Natural killer cell (primary cell): ENCODE data around the gene DDB1. TPM values are rescaled to one million over a fixed set of nuclear protein-coding genes. Genes with fewer than 3 reads are reported as not detected.
A peak's percentile ranks its signal among the peaks of the same experiment; 100 is the strongest.

Source experiments
- ATAC-seq, 3 donors: fragments of 150-1000 bp in 2 of 3; fragments of 200-7000 bp in 1 of 3; cut with Tn5 transposase; 1 replicate in 1 of 3; 2 replicates in 2 of 3; pipeline ENCODE4 v1.10.0; 2021; ENCODE audit warnings: mild to moderate bottlenecking in 2 of 3, moderate library complexity in 2 of 3
- DNase-seq, 2 donors: peaks; one replicate each; pipeline versions ENCODE4 v3.0.0 to v3.0.0-alpha.2; 2013 to 2021; ENCODE audit warnings: mixed read lengths in 1 of 2
- H3K27ac ChIP-seq: one replicate; pipeline ENCODE4 v1.5.1; 2013; ENCODE audit warnings: mild to moderate bottlenecking, low read length
- H3K27me3 ChIP-seq: one replicate; pipeline ENCODE4 v1.6.1; 2013; ENCODE audit warnings: low read length; ENCODE audit not compliant: control insufficient read depth, insufficient read depth
- H3K36me3 ChIP-seq: one replicate; pipeline ENCODE4 v1.6.1; 2013; ENCODE audit warnings: low read length; ENCODE audit not compliant: control insufficient read depth, insufficient read depth
- H3K4me1 ChIP-seq: one replicate; pipeline ENCODE4 v1.6.1; 2013; ENCODE audit warnings: low read length; ENCODE audit not compliant: control insufficient read depth, insufficient read depth
- H3K4me3 ChIP-seq: one replicate; pipeline ENCODE4 v1.5.1; 2013; ENCODE audit warnings: low read length
- H3K9me3 ChIP-seq: one replicate; pipeline ENCODE4 v1.6.1; 2013; ENCODE audit warnings: low read length; ENCODE audit not compliant: control insufficient read depth, insufficient read depth
- H3K27ac Mint-ChIP-seq, 2 donors: one replicate each; pipeline ENCODE4 v1.8.0; 2022; ENCODE audit warnings: mild to moderate bottlenecking in 2 of 2, mixed read lengths in 2 of 2, moderate library complexity in 1 of 2
- H3K27me3 Mint-ChIP-seq, 2 donors: one replicate each; pipeline ENCODE4 v1.8.0; 2022; ENCODE audit warnings: low read depth in 2 of 2, mixed read lengths in 2 of 2
- H3K36me3 Mint-ChIP-seq: one replicate; pipeline ENCODE4 v1.8.0; 2022; ENCODE audit warnings: mixed read lengths
- H3K4me1 Mint-ChIP-seq, 2 donors: one replicate each; pipeline ENCODE4 v1.8.0; 2022; ENCODE audit warnings: mixed read lengths in 2 of 2
- H3K4me3 Mint-ChIP-seq: one replicate; pipeline ENCODE4 v1.8.0; 2022; ENCODE audit warnings: mild to moderate bottlenecking, moderate library complexity, mixed read lengths
- H3K9me3 Mint-ChIP-seq, 2 donors: one replicate each; pipeline ENCODE4 v1.8.0; 2022; ENCODE audit warnings: mixed read lengths in 2 of 2
- WGBS: methylation state at CpG from one replicate; pipeline ENCODE4 v1.1.7; 2013; ENCODE audit warnings: missing lambda C conversion rate; ENCODE audit not compliant: insufficient coverage; 5-methylcytosine and 5-hydroxymethylcytosine counted together
- intact Hi-C: fragments of 100-400 bp; cut with micrococcal nuclease; formaldehyde crosslinking; loops from one replicate; pipeline ENCODE4 v1.14.2; 2022
- total RNA-seq, 4 donors: library from RNA; stranded (reverse); fragments of 120-200 nt in 1 of 4; gene quantifications; one replicate each; pipeline versions ENCODE4 v1.2.3 to v1.2.4, GENCODE V29; 2013 to 2022
- TF ChIP-seq, protein P1 (sequence below): fragments of 200-600 bp; IDR thresholded peaks from one replicate; pipeline ENCODE4 v1.8.0; 2022; ENCODE audit warnings: antibody characterized with exemption

The DDB1 gene
- total RNA-seq, 3 donors from 2014 or later (not counting 1 experiment from before 2014, with no cell fraction given), result 170 to 233 (median 229) TPM

DNA sequence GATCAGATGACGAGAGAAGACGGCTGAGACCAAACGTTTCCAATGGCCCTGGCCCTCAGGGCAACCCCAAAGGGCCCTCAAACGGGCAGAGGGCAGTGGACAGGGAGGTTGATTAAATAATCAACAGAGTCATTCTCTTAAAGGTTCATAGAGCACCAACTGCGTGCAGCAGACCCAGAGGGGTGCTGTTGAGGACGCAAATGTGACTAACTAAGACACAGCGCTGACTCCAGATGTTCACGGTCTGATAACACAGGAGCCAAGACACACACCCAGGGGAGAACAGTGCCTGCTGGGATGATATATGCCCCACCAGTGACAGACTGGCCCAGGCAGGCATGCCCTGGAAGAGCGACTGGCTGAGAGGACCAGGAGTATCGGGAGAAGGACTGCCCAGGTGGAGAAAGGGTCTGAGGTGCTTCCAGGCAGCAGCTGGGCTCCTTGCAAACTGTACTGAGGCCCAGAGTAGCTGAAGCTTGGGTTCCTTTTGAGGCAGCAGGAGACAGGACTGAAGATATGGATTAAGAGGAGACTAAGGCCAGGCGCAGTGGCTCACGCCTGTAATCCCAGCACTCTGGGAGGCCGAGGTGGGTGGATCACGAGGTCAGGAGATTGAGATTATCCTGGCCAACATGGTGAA, 45.4 kb downstream of the DDB1 start:
- Mint-ChIP-seq H3K9me3 (no peaks in the 10 kb centered on the region), H3K4me1 (no peaks in the 10 kb centered on the region), H3K36me3 (no peaks in the 10 kb centered on the region), H3K4me3 (no peak overlapping the region), H3K27me3 (peaks cover 0 to 4% of the 10 kb centered on the region in 2 donors), H3K27ac (no peak overlapping the region)
- ATAC-seq, result no peak
- Histone ChIP-seq H3K9me3 (no peaks in the 10 kb centered on the region), H3K4me3 (no peak overlapping the region), H3K27ac (no peak overlapping the region), H3K4me1 (no peaks in the 10 kb centered on the region), H3K27me3 (peaks cover under 1% of the 10 kb centered on the region), H3K36me3 (no peaks in the 10 kb centered on the region)
- intact Hi-C loops, result no loop called here
- 88% methylated on average over 14 of the region's 14 CpGs for WGBS
- TF ChIP-seq, protein P1, sequence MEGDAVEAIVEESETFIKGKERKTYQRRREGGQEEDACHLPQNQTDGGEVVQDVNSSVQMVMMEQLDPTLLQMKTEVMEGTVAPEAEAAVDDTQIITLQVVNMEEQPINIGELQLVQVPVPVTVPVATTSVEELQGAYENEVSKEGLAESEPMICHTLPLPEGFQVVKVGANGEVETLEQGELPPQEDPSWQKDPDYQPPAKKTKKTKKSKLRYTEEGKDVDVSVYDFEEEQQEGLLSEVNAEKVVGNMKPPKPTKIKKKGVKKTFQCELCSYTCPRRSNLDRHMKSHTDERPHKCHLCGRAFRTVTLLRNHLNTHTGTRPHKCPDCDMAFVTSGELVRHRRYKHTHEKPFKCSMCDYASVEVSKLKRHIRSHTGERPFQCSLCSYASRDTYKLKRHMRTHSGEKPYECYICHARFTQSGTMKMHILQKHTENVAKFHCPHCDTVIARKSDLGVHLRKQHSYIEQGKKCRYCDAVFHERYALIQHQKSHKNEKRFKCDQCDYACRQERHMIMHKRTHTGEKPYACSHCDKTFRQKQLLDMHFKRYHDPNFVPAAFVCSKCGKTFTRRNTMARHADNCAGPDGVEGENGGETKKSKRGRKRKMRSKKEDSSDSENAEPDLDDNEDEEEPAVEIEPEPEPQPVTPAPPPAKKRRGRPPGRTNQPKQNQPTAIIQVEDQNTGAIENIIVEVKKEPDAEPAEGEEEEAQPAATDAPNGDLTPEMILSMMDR, result no peak
- DNase-seq, result no peak

DNA sequence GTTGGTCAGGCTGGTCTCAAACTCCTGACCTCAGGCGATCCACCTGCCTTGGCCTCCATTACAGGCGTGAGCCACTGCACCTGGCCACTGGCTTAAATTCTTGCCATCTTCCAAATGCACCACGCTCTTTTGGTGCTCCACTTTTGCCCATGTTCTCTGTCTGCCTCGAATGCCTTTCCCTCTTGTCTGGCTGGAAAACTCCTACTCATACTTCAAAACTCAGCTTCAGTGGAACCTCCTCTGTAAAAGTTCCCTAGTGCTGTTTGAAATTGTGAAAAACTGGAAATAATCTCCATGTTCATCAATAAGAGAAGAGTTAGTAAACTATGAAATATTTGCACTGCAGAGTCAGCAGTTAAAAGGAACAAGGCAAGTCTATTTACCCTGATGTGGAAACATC, 49.3 kb downstream of the DDB1 start:
- no peak overlapping the region for H3K27ac ChIP-seq
- ATAC-seq (no peak), DNase-seq (no peak)
- H3K36me3 ChIP-seq, result no peaks in the 10 kb centered on the region
- no peak overlapping the region for H3K4me3 ChIP-seq
- Mint-ChIP-seq H3K27me3 (no peaks in the 10 kb centered on the region), H3K27ac (no peak overlapping the region), H3K4me1 (no peaks in the 10 kb centered on the region), H3K9me3 (no peaks in the 10 kb centered on the region), H3K4me3 (no peak overlapping the region), H3K36me3 (no peaks in the 10 kb centered on the region)
- WGBS, result 96% methylated on average over 4 of the region's 4 CpGs
- no peaks in the 10 kb centered on the region for H3K27me3 ChIP-seq
- TF ChIP-seq, protein P1, result no peak
- no peaks in the 10 kb centered on the region for H3K4me1 ChIP-seq
- no peaks in the 10 kb centered on the region for H3K9me3 ChIP-seq
- intact Hi-C loops, result no loop called here

DNA sequence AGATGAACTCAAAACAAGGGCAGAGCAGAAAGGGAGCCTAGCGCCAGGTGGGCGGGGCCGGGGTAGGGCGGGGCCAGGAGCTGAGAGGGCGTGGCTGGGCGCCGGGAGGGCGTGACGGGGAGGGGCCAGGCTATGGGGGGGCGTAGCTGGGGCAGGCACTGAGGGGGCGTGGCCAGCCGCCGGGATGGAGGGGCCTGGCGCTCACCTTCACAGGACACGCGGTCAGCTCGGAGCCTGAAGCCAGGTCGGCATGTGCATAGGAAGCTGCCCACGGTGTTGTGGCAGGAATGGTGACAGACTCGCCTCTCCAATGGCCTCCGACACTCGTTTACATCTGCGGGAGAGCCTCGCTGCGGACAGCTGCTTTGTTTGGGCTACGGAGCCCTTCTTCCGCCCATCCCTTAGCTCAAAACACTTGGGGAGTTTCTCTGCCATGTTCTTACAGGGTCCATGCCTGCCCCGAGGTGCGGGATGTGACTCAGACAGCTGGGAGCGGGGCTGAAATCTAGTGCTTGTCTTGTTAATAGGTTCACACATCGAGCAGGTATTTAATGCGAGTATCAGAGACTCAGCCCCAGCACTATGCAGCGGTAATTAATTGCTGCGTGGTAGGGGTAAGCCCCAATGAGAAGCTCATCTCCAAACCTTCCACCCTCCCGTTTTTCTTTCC, 51.2 kb downstream of the DDB1 start:
- DNase-seq (no peak), ATAC-seq (peak in 2 of 3 donors; percentile 60 to 69)
- Histone ChIP-seq H3K27me3 (no peaks in the 10 kb centered on the region), H3K36me3 (no peaks in the 10 kb centered on the region), H3K4me1 (no peaks in the 10 kb centered on the region), H3K9me3 (no peaks in the 10 kb centered on the region), H3K27ac (no peak overlapping the region), H3K4me3 (no peak overlapping the region)
- Mint-ChIP-seq H3K4me3 (no peak overlapping the region), H3K4me1 (no peaks in the 10 kb centered on the region), H3K27me3 (no peaks in the 10 kb centered on the region), H3K36me3 (no peaks in the 10 kb centered on the region), H3K27ac (no peak overlapping the region), H3K9me3 (no peaks in the 10 kb centered on the region)
- TF ChIP-seq, protein P1, result no peak
- WGBS, result 83% methylated on average over 35 of the region's 35 CpGs
- intact Hi-C loops, result no loop called here
